NB4 (cell line): ENCODE data around the gene GSTA5.

Experiments used
- CTCF ChIP-seq: IDR thresholded peaks from one replicate; pipeline ENCODE4 v1.5.1; 2012; ENCODE audit warnings: low read depth, low read length
- MAX ChIP-seq: IDR thresholded peaks from 2 replicates; pipeline ENCODE4 v1.6.1; 2011; ENCODE audit warnings: low read depth, low read length
- MYC ChIP-seq: IDR thresholded peaks from 2 replicates; pipeline ENCODE4 v1.6.1; 2011; ENCODE audit warnings: low read depth, low read length
- POLR2A ChIP-seq: IDR thresholded peaks from 2 replicates; pipeline ENCODE4 v1.6.1; 2011; ENCODE audit warnings: mild to moderate bottlenecking; ENCODE audit not compliant: insufficient read length; ENCODE audit errors: extremely low read depth

DNA sequence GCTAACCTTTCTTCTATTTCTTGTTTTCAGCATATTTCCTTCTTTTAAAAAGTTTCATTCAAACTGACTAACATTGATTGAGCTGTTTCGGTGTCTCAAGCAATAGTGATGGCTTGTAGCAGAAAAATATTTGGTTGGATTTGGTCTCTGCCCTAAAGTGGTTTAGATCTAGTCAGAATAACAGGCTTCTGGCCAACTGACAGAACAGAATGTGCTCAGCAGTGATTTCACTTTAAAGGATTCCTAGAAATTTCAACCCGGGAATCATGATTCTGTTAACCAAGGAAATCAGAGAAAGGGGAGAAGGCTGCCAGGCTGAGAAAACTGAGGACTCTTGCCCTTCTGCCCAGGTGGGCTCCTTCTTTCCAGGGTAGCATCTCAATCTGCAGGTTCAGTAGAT, 20.4 kb downstream of the GSTA5 start:
- no peak for TF ChIP-seq MYC
- TF ChIP-seq POLR2A: no peak
- no peak for TF ChIP-seq CTCF
- TF ChIP-seq MAX: no peak
